Occipital lobe (tissue), 2 donors: Measurements from ENCODE around the gene C17orf75. TPM values are rescaled to one million over a fixed set of nuclear protein-coding genes. Genes with fewer than 3 reads are reported as not detected.

Experiments used
- DNase-seq: peaks from one replicate; lab custom pipeline; 2025; lab: John Stamatoyannopoulos, UW
- total RNA-seq: library from RNA; depleted of rRNA; stranded (reverse); fragments of >200 nt; gene quantifications from one replicate; pipeline ENCODE4 v1.2.3, GENCODE V29; 2014

C17orf75 gene
- total RNA-seq, 1 donor from 2014 or later, result 37.3 TPM

DNA sequence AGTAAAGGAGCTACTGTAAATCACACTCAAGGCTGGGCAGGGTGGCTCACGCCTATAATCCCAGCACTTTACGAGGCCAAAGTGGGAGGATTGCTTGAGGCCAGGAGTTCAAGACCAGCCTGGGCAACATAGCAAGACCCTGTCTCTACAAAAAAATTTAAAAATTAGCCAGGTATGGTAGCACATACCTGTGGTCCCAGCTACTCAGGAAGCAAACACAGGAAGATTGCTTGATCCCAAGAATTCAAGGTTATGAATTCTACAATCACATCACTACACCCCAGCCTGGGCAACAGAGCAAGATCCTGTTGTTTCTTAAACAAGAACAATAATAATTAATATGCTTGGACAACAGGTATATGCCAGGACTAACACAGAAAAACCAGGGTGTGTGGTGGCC, 63.2 kb downstream of the C17orf75 start:
- DNase-seq, result no peak

Other genes with a start within 250 kb of the C17orf75 start
- gene RHOT1, start 199.7 kb downstream of the C17orf75 start, total RNA-seq, result 131 TPM
- 1.6 TPM for gene RHBDL3, start 76.3 kb downstream of the C17orf75 start, total RNA-seq
- gene ZNF207, start 8.0 kb upstream of the C17orf75 start, total RNA-seq, result 117 TPM
- 53.2 TPM for gene PSMD11, start 102.3 kb upstream of the C17orf75 start, total RNA-seq
- gene CDK5R1, start 144.8 kb upstream of the C17orf75 start, total RNA-seq, result 255 TPM